ENCODE data around the gene ADGRG4.

GRCh38 chrX:136423724-136424123, 123.0 kb downstream of the ADGRG4 start:
- TF ChIP-seq TAF1 (IDR thresholded peaks at IDR 0.05; ENCODE audit: low read depth): no peak
- TF ChIP-seq, protein P1, sequence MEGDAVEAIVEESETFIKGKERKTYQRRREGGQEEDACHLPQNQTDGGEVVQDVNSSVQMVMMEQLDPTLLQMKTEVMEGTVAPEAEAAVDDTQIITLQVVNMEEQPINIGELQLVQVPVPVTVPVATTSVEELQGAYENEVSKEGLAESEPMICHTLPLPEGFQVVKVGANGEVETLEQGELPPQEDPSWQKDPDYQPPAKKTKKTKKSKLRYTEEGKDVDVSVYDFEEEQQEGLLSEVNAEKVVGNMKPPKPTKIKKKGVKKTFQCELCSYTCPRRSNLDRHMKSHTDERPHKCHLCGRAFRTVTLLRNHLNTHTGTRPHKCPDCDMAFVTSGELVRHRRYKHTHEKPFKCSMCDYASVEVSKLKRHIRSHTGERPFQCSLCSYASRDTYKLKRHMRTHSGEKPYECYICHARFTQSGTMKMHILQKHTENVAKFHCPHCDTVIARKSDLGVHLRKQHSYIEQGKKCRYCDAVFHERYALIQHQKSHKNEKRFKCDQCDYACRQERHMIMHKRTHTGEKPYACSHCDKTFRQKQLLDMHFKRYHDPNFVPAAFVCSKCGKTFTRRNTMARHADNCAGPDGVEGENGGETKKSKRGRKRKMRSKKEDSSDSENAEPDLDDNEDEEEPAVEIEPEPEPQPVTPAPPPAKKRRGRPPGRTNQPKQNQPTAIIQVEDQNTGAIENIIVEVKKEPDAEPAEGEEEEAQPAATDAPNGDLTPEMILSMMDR (IDR thresholded peaks at IDR 0.05; ENCODE audit: poor library complexity, severe bottlenecking): no peak
- no peak for TF ChIP-seq EZH2 (IDR thresholded peaks at IDR 0.05; ENCODE audit: borderline replicate concordance, insufficient read depth, low read length, poor library complexity, severe bottlenecking)
- TF ChIP-seq RAD21 (conservative IDR thresholded peaks at IDR 0.05): no peak
- no peak for TF ChIP-seq SMC3 (conservative IDR thresholded peaks at IDR 0.05; ENCODE audit: poor library complexity)
